Glutamatergic neuron (in vitro differentiated cells): ENCODE results near the gene SPSB3. TPM values are rescaled to one million over a fixed set of nuclear protein-coding genes. Genes with fewer than 3 reads are reported as not detected.

ENCODE experiments used
- DNase-seq: peaks from one replicate; pipeline ENCODE4 v3.0.0; 2022
- H3K27ac Mint-ChIP-seq: one replicate; pipeline ENCODE4 v1.8.0; 2020; ENCODE audit warnings: mild to moderate bottlenecking, mixed read lengths, inconsistent platforms; ENCODE audit not compliant: unreplicated experiment
- H3K27me3 Mint-ChIP-seq: one replicate; pipeline ENCODE4 v1.8.0; 2020; ENCODE audit warnings: mild to moderate bottlenecking, moderate library complexity, mixed read lengths, inconsistent platforms; ENCODE audit not compliant: unreplicated experiment
- H3K36me3 Mint-ChIP-seq: one replicate; pipeline ENCODE4 v1.8.0; 2020; ENCODE audit warnings: mild to moderate bottlenecking, mixed read lengths, inconsistent platforms; ENCODE audit not compliant: unreplicated experiment
- H3K4me1 Mint-ChIP-seq: one replicate; pipeline ENCODE4 v1.8.0; 2020; ENCODE audit warnings: mild to moderate bottlenecking, low read depth, mixed read lengths, inconsistent platforms; ENCODE audit not compliant: unreplicated experiment
- H3K4me3 Mint-ChIP-seq: one replicate; pipeline ENCODE4 v1.8.0; 2020; ENCODE audit warnings: mild to moderate bottlenecking, mixed read lengths, inconsistent platforms; ENCODE audit not compliant: unreplicated experiment
- H3K9me3 Mint-ChIP-seq: one replicate; pipeline ENCODE4 v1.8.0; 2020; ENCODE audit warnings: mild to moderate bottlenecking, moderate library complexity, mixed read lengths, inconsistent platforms; ENCODE audit not compliant: unreplicated experiment
- total RNA-seq: library from RNA; stranded (reverse); fragmentation: NEBNext Ultra II Directional; extraction: Animal tissue kit (Norgen Biotek cat#: 25700); gene quantifications from one replicate; pipeline ENCODE4 v1.2.1, GENCODE V29; 2021; ENCODE audit not compliant: unreplicated experiment
- TF ChIP-seq, protein P1 (sequence below): fragments of 200-600 bp; sonication (generic); IDR thresholded peaks from one replicate; pipeline ENCODE4 v1.5.0; 2021; ENCODE audit not compliant: partially characterized antibody, unreplicated experiment

Gene SPSB3
- total RNA-seq, 1 donor from 2014 or later = 80.4 TPM

DNA sequence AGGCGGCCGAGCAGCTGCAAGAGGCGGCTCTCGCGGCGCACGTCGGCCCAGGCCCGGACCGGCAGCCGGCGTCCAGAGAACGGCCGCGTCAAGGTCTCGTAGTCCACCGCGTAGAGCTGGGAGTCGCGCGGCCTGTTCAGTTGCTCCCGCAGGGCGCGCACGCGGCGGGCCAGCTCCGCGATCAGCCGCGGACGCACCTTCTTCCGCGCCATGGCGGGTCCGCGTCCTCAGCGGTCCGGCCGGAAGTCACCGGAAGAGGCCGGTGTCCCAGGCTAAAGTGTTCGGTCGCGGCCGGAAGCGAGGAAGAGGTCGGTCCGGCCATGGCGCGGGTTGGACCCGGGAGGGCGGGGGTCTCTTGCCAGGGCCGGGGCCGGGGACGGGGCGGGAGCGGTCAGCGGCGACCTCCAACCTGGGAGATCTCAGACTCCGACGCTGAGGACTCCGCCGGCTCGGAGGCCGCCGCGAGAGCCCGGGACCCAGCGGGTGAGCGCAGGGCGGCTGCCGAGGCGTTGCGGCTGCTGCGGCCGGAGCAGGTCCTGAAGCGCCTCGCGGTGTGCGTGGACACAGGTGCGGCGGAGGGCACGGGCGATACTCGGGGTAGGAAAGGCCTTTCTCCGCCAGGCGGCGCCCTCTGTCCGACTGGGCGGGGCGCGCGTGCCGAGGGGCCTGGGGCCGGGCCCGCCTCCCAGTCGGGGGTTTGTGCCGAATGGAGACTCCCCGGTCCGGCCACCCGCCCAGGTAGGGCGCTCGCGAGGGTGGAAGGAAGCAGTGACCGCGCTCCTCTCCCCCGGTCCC, 9.3 kb downstream of the SPSB3 start, which contains the start of gene MRPS34:
MRPS34 (minus strand) TSS at position 227 of the 795 bp plus-strand sequence; CDS start at position 212, 15 bp downstream.
- Mint-ChIP-seq H3K4me1 (peaks cover 11% of the 10 kb centered on the region), H3K36me3 (no peaks in the 10 kb centered on the region), H3K4me3 (peak within 1 kb of the TSS; percentile 99), H3K9me3 (peaks cover 20% of the 10 kb centered on the region), H3K27me3 (peaks cover 15% of the 10 kb centered on the region), H3K27ac (peak within 1 kb of the TSS; percentile 96)
- DNase-seq = peak; percentile 91
- TF ChIP-seq, protein P1, sequence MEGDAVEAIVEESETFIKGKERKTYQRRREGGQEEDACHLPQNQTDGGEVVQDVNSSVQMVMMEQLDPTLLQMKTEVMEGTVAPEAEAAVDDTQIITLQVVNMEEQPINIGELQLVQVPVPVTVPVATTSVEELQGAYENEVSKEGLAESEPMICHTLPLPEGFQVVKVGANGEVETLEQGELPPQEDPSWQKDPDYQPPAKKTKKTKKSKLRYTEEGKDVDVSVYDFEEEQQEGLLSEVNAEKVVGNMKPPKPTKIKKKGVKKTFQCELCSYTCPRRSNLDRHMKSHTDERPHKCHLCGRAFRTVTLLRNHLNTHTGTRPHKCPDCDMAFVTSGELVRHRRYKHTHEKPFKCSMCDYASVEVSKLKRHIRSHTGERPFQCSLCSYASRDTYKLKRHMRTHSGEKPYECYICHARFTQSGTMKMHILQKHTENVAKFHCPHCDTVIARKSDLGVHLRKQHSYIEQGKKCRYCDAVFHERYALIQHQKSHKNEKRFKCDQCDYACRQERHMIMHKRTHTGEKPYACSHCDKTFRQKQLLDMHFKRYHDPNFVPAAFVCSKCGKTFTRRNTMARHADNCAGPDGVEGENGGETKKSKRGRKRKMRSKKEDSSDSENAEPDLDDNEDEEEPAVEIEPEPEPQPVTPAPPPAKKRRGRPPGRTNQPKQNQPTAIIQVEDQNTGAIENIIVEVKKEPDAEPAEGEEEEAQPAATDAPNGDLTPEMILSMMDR = peak; percentile 97

GRCh38 chr16:1772362-1772907, 9.9 kb downstream of the SPSB3 start, which contains the start of gene EME2:
Gene EME2, plus strand, starts transcription at chr16:1772810. Its CDS starts 418 bp downstream, at chr16:1773228.
- peaks cover 21% of the 10 kb centered on the region for H3K9me3 Mint-ChIP-seq
- TF ChIP-seq, protein P1 = no peak
- peak; percentile 55 for DNase-seq
- H3K4me1 Mint-ChIP-seq = peaks cover 11% of the 10 kb centered on the region
- H3K36me3 Mint-ChIP-seq = no peaks in the 10 kb centered on the region
- peak within 1 kb of the TSS; percentile 96 for H3K27ac Mint-ChIP-seq
- peaks cover 15% of the 10 kb centered on the region for H3K27me3 Mint-ChIP-seq
- H3K4me3 Mint-ChIP-seq = peak within 1 kb of the TSS; percentile 99

- TF ChIP-seq, protein P1 = no peak
- peaks cover 18% of the 10 kb centered on the region for H3K27me3 Mint-ChIP-seq
- peak overlapping the region; percentile 96 for H3K27ac Mint-ChIP-seq
- peaks cover 11% of the 10 kb centered on the region for H3K4me1 Mint-ChIP-seq
- H3K36me3 Mint-ChIP-seq = no peaks in the 10 kb centered on the region
- peak overlapping the region; percentile 99 for H3K4me3 Mint-ChIP-seq
- peaks cover 21% of the 10 kb centered on the region for H3K9me3 Mint-ChIP-seq
- DNase-seq = no peak
These were observed 10.5 kb downstream of the SPSB3 start for GRCh38 chr16:1771864-1772361.

DNA sequence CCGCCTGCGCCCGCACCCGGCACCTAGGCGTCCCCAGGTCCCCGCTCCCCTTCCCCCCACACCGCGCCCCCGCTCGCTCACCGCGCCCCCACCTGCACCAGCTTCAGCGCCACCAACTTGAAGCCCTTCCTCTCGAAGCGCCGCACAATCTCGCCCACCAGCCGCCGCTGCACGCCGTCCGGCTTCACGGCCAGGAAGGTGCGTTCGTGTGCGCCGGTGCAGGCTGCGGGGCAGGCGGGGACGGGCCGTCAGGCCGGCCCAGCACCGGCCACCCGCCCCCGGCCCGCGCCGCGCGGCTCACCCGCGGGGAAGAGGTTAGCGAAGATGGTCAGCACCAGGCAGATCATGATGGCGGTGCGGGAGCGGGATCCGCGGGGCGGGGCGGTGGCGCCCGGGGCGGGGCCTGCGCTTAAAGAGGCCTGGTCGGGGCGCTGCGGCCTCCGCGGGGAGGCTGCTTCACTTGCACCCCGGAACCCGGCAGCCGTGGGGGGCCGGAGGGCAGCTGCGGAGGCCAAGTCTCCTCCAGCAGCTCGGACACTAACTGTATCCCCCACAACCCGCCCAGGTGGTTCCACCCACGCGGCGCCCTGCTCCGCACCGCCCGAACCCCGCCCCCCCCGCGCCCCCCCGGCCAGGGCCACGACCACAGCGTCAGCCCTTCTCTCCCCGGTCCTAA, 11.0 kb downstream of the SPSB3 start, which contains the start of gene NME3:
NME3 (minus strand) TSS at position 356 of the 676 bp plus-strand sequence; CDS start at position 347, 9 bp downstream.
- Mint-ChIP-seq H3K4me1 (peaks cover 7% of the 10 kb centered on the region), H3K4me3 (peak within 1 kb of the TSS; percentile 99), H3K27me3 (peaks cover 15% of the 10 kb centered on the region), H3K27ac (peak within 1 kb of the TSS; percentile 96), H3K9me3 (peaks cover 21% of the 10 kb centered on the region), H3K36me3 (no peaks in the 10 kb centered on the region)
- TF ChIP-seq, protein P1 = no peak
- DNase-seq = peak; percentile 88
